HG02943 (cell line): ENCODE results near the gene GJC2.

Source experiments
- ATAC-seq: cut with Tn5 transposase; IDR thresholded peaks from one replicate; pipeline ENCODE4 v1.9.1; 2021; ENCODE audit warnings: mild to moderate bottlenecking, low read depth, moderate library complexity; ENCODE audit not compliant: unreplicated experiment

The GJC2 gene

GRCh38 chr1:228156515-228156881 lies 6.8 kb downstream of the GJC2 start:
- no peak for ATAC-seq

DNA sequence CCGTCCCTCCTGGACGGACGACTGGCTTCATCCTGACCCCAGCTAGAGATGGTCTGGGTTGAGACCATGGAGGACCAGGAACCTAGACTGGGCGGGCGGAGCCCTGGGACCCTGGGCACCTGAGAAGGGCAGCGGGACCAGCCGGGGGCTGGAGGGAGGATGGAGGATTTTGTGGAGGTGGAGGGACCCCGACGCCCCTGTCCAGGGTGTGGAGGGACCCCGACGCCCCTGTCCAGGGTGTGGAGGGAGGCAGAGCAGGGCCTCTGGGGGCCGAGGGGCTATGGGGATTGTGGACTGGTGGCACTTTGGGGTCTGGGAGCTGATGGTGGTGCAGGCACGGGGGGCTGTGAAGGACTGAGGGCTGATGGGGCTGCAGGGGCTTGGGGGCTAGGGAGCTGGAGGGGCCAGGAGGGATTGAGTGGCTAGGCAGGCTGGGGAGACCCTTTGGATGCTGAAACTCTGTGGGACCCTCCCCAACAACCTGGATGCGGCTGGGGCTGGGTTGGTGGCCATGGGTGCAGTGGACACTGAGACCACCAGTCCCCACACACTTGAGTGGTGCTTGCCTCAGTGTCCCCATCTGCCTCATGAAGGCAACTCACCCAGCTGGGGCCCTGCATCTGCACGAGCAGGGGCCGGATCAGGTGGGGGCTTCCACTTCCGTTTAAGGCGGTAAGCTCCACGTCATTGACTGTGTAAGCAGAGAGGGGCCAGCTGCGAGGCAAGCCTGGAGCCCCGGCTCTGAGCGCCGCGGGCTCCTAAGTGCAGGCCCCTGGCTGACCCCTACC lies 7.4 kb downstream of the GJC2 start:
- ATAC-seq, result no peak

DNA sequence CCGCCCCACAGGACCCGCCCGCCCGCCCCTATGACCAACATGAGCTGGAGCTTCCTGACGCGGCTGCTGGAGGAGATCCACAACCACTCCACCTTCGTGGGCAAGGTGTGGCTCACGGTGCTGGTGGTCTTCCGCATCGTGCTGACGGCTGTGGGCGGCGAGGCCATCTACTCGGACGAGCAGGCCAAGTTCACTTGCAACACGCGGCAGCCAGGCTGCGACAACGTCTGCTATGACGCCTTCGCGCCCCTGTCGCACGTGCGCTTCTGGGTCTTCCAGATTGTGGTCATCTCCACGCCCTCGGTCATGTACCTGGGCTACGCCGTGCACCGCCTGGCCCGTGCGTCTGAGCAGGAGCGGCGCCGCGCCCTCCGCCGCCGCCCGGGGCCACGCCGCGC lies 8.0 kb downstream of the GJC2 start:
- no peak for ATAC-seq

DNA sequence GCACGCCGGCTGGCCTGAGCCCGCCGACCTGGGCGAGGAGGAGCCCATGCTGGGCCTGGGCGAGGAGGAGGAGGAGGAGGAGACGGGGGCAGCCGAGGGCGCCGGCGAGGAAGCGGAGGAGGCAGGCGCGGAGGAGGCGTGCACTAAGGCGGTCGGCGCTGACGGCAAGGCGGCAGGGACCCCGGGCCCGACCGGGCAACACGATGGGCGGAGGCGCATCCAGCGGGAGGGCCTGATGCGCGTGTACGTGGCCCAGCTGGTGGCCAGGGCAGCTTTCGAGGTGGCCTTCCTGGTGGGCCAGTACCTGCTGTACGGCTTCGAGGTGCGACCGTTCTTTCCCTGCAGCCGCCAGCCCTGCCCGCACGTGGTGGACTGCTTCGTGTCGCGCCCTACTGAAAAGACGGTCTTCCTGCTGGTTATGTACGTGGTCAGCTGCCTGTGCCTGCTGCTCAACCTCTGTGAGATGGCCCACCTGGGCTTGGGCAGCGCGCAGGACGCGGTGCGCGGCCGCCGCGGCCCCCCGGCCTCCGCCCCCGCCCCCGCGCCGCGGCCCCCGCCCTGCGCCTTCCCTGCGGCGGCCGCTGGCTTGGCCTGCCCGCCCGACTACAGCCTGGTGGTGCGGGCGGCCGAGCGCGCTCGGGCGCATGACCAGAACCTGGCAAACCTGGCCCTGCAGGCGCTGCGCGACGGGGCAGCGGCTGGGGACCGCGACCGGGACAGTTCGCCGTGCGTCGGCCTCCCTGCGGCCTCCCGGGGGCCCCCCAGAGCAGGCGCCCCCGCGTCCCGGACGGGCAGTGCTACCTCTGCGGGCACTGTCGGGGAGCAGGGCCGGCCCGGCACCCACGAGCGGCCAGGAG lies 8.6 kb downstream of the GJC2 start:
- ATAC-seq, result no peak

GRCh38 chr1:228159008-228159665 lies 9.4 kb downstream of the GJC2 start:
- no peak for ATAC-seq

- ATAC-seq, result no peak
These were observed 10.6 kb downstream of the GJC2 start for GRCh38 chr1:228160201-228160761.

DNA sequence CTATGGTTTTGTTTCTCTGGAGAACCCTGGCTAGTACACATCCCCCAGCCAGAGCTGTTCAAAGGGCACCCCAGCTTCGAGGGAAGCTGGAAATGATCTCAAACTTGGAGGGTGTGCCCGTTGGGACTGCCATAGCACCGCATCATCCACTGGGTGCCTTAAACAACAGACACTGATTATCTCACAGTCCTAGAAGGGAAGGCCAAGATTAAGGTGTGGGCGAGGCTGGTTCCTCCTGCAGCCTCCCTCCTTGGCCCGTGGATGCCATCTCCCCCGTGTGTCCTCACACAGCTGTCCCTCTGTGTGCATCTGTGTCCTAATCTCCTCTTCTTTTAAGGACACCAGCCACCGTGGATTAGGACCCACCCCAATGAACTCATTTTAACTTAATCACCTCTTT lies 11.6 kb downstream of the GJC2 start:
- no peak for ATAC-seq

- ATAC-seq, result no peak
These were observed 12.1 kb downstream of the GJC2 start for GRCh38 chr1:228161866-228162265.

- ATAC-seq, result no peak
These were observed 12.7 kb downstream of the GJC2 start for GRCh38 chr1:228162286-228163006.

GRCh38 chr1:228163007-228163753 lies 13.4 kb downstream of the GJC2 start:
- ATAC-seq, result no peak

DNA sequence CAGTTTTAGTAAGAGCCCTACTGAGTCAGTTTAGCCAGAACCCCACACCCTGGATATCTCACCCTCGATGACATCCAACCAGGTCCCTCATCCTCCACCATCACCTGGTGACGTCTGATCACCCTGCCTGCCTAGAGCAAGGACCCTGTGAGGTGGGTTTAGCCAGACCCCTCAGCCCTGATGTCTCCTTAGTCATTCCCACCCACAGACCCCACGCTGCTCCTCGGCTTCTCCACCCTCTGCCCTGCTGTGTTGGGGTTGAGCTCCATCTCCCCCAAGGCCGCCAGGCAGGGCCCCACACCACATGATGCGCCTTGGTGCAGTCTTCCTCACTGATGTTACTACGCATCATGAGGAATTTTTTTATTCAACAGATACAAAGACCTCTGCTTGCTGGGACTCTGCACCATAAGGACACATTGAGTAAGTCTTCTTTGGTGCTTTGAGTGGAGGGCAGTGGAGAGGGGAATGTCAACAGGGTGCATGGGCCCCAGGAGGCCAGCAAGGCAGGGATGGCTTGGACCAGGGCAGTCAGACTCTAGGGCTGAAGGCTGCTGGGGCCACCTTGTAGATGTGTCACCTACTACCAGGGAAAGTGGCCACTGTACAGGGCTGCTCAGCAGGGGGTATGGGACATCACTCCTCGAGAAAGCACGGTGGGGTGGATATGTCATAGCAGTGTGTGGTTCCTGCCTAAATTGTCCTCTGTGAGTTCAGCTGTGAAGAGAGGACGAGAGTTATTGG lies 14.2 kb downstream of the GJC2 start:
- ATAC-seq, result no peak

DNA sequence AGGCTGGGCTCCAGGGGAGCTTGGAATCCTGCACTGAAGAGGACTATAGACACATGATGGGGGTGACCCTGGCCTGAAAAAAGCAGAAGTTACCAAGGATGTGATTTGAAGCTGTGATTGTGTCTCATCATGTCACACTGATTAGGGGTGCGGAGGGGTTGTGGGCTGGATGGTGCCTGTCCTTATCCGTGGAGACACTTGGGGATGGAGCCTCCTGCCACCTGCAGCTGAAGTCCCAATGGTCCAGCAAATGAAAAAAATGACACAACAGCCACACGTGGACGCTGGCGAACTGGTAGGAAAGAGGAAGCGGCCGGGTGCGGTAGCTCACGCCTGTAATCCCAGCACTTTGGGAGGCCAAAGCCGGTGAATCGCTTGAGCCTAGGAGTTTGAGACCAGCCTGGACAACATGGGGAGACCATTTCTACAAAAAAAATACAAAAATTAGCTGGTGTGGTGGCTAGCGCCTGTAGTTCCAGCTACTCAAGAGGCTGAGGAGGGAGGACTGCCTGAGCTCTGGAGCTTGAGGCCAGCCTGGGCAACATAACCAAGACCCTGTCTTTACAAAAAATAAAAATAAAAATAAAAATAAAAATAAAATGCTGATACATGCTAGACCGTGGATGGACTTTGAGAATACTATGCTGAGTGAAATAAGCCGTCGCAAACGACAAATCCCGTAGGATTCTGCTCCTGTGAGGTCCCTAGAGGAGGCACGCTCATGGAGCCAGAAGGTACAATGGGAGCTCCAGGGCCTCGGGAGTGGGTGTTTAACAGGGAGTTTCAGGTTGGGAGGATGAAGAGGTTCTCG lies 15.0 kb downstream of the GJC2 start:
- peak; percentile 2 for ATAC-seq

- peak; percentile 79 for ATAC-seq
These were observed 15.8 kb downstream of the GJC2 start, which contains the start of gene IBA57 for GRCh38 chr1:228165372-228166169. TSS of gene IBA57 (plus strand) at chr1:228165804. CDS start at chr1:228165817, 13 bp downstream.

DNA sequence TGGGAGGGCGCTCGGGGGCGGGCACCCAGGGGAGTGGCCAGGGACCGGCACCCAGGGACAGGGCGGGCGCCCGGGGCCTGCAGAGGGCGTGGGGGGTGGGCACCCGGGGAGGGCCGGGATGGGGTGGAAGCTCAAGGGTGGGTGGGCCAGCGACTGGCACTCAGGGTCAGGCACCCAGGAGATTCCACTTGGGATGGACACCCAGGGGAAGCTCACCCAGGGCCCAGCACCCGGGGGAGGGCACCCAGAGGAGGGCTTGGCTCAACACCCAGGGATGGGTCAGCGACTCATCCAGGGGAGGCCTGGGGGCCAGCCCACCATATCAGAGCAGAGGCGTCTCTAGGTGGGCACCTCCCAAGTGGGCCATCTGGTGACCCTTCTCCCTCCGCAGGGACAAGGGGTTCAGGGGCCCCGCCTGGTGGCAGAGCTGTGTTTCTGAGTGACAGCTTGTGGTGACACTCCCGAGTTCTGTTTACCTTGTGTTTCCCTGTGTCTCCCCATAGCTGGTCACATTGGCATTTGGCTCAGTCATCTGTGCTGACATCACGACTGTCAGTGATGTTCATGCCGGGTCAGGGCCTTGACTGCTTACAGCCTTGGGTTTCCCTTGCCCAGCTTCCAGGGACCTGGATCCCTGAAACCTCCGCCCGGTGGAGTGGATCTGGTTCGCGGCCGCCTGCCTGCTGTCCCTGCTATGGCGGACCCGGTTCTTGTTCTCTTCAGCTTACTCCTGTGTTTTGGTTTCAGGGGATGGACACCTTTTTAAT lies 16.6 kb downstream of the GJC2 start:
- ATAC-seq, result peak; percentile 8

- no peak for ATAC-seq
These were observed 19.0 kb downstream of the GJC2 start for GRCh38 chr1:228168563-228169270.

DNA sequence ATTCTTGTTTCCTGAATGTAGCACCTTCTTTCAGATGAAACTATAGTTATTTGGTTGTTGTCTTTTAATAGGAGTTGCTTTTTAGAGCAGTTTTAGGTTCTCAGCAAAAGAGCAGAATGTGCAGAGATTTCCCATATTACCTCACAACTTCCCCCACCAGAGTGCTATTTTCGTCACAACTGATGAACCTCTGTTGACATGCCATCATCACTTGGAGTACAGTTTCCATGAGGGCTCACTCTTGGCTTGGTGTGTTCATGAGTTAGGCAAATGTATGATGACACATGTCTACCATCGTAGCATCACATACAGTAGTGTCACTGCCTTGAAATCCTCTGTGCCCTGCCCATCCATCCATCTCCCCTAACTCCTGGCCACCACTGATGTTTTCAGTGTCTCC lies 19.6 kb downstream of the GJC2 start:
- no peak for ATAC-seq
